PFSK-1 (cell line): ENCODE data around the gene MAB21L3.

Experiments
- FOXP2 ChIP-seq: optimal IDR thresholded peaks from 2 replicates; pipeline ENCODE3; 2011; ENCODE audit warnings: borderline replicate concordance, control low read depth, inconsistent platforms; ENCODE audit not compliant: insufficient read depth; ENCODE audit errors: extremely low read length, extremely low read depth
- REST ChIP-seq, 2 experiments: IDR thresholded peaks; 2 replicates each; pipeline versions ENCODE4 v1.6.1 to v1.8.0; 2011 to 2012; ENCODE audit warnings: low read depth in 2 of 2, low read length in 2 of 2, control low read depth in 1 of 2, inconsistent platforms in 1 of 2, mild to moderate bottlenecking in 1 of 2, moderate library complexity in 1 of 2; ENCODE audit not compliant: insufficient read depth in 1 of 2

- TF ChIP-seq REST (IDR thresholded peaks at IDR 0.05; ENCODE audit: insufficient read depth in 1 of 2, low read depth in 2 of 2, low read length in 2 of 2) (no peak), FOXP2 (no peak)
Observed at GRCh38 chr1:116134476-116134773, 23.2 kb downstream of the MAB21L3 start.
